Amygdala (tissue), 56 donors: ENCODE results near the gene FAM3C.

Source experiments
- DNase-seq, 56 donors: peaks; one replicate each; lab custom pipeline; 2025; lab: John Stamatoyannopoulos, UW

Gene FAM3C

DNA sequence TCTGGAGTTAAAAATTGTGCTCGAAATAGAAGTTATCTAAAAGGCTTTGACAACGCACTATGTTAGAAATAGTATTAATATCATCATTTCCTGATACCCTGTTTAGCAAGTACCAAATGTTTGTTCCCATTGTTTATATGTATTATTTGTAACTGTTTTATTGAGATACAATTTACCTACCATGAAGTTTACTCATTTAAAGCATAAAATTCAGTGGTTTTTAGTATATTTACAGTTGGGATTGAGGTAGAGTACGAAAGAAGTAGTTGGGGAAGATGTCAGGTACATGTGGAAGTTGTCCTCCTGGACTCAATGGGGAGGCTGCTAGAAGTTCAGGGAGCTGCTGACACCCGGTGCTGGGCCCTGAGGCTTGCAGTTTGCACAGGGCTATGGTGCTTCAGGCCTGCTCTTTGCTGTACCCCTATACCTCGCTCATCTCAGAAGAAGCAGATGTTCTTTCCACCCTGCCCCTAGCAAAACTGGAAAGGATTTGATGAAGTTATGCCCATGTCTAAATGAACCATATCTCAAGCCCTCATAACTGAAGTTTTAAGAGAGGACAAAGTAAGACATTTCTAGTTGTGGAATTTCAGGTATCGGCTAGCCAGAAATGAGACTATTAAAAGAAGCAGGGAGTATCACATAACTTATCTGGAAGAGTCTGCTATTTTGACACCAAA, 92.5 kb downstream of the FAM3C start:
- no peak for DNase-seq

DNA sequence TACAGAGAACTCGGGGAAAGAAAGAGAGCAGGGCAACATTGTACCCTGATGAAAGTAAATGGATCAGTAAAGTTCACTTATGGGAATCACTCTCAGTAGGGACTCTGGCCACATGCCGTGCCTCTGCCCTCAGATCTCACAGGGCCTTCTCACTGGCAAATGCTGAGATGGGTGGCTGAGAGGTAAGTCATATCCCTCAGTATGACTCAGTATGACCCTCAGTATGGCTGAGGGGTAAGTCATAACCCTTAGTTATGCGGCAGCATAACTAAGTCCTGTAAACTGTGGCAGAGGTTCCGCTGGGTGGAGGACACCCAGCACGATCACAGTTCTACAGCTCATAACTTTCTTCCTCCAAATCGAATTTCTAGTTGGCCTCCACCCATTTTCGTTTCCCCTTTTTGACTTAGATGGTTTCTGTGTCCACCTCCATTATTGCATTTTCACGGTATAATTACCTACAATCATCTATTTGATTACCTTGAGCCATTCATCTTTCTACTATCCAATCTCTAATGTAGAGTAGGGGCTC, 93.8 kb downstream of the FAM3C start:
- no peak for DNase-seq

GRCh38 chr7:121301446-121302213, 94.5 kb downstream of the FAM3C start:
- DNase-seq: no peak

- no peak for DNase-seq
Observed at GRCh38 chr7:121300685-121301420, 95.3 kb downstream of the FAM3C start.
